ENCODE measurements around the gene LYZL6. TPM values are rescaled to one million over a fixed set of nuclear protein-coding genes. Genes with fewer than 3 reads are reported as not detected.

The LYZL6 gene
- total and polyA plus RNA-seq, 4 donors: not detected

GRCh38 chr17:35891269-35891668 is 52.2 kb downstream of the LYZL6 start:
- no peak overlapping the region for H3K9ac ChIP-seq (ENCODE audit: insufficient read depth in 1 of 2, low read length in 2 of 2)
- ATAC-seq (ENCODE audit: insufficient read depth, low FRiP score) (no peak), DNase-seq (no peak)
- H3K36me3 ChIP-seq (ENCODE audit: control insufficient read depth in 4 of 4, insufficient read depth in 4 of 4, low read length in 4 of 4): no peaks in the 10 kb centered on the region
- no peak for TF ChIP-seq CTCF (IDR thresholded peaks at IDR 0.05; ENCODE audit: control extremely low read depth, extremely low read depth)
- no peak overlapping the region for H3K27ac ChIP-seq (ENCODE audit: low read depth in 1 of 2, low read length in 1 of 2)
- WGBS, 2 donors: 81 to 83% methylated on average over 4 of the region's 4 CpGs
- H3K9me3 ChIP-seq (ENCODE audit: control insufficient read depth in 4 of 4, insufficient read depth in 3 of 4, low read length in 3 of 4): no peaks in the 10 kb centered on the region
- H3K4me1 ChIP-seq (ENCODE audit: control insufficient read depth in 5 of 5, insufficient read depth in 5 of 5, low read length in 5 of 5): peaks cover 0 to 11% (median 4%) of the 10 kb centered on the region in 5 donors
- H3K4me3 ChIP-seq: no peak overlapping the region
- no peaks in the 10 kb centered on the region for H3K27me3 ChIP-seq (ENCODE audit: control insufficient read depth in 3 of 3, insufficient read depth in 3 of 3, low read length in 2 of 3)

GRCh38 chr17:35890774-35891155 is 52.7 kb downstream of the LYZL6 start:
- Histone ChIP-seq H3K36me3 (ENCODE audit: control insufficient read depth in 4 of 4, insufficient read depth in 4 of 4, low read length in 4 of 4) (no peaks in the 10 kb centered on the region), H3K9me3 (ENCODE audit: control insufficient read depth in 4 of 4, insufficient read depth in 3 of 4, low read length in 3 of 4) (no peaks in the 10 kb centered on the region), H3K27ac (ENCODE audit: low read depth in 1 of 2, low read length in 1 of 2) (no peak overlapping the region), H3K27me3 (ENCODE audit: control insufficient read depth in 3 of 3, insufficient read depth in 3 of 3, low read length in 2 of 3) (no peaks in the 10 kb centered on the region), H3K9ac (ENCODE audit: insufficient read depth in 1 of 2, low read length in 2 of 2) (no peak overlapping the region), H3K4me3 (no peak overlapping the region), H3K4me1 (ENCODE audit: control insufficient read depth in 5 of 5, insufficient read depth in 5 of 5, low read length in 5 of 5) (peaks cover 0 to 11% (median 4%) of the 10 kb centered on the region in 5 donors)
- peak; percentile 19 for ATAC-seq (ENCODE audit: insufficient read depth, low FRiP score)
- WGBS, 2 donors: 71 to 74% methylated on average over 4 of the region's 4 CpGs
- DNase-seq: no peak
- no peak for TF ChIP-seq CTCF (IDR thresholded peaks at IDR 0.05; ENCODE audit: control extremely low read depth, extremely low read depth)

- Histone ChIP-seq H3K4me1 (ENCODE audit: control insufficient read depth in 5 of 5, insufficient read depth in 5 of 5, low read length in 5 of 5) (peaks cover 0 to 11% (median 4%) of the 10 kb centered on the region in 5 donors), H3K9me3 (ENCODE audit: control insufficient read depth in 4 of 4, insufficient read depth in 3 of 4, low read length in 3 of 4) (no peaks in the 10 kb centered on the region), H3K4me3 (no peak overlapping the region), H3K36me3 (ENCODE audit: control insufficient read depth in 4 of 4, insufficient read depth in 4 of 4, low read length in 4 of 4) (no peaks in the 10 kb centered on the region), H3K9ac (ENCODE audit: insufficient read depth in 1 of 2, low read length in 2 of 2) (no peak overlapping the region), H3K27me3 (ENCODE audit: control insufficient read depth in 3 of 3, insufficient read depth in 3 of 3, low read length in 2 of 3) (no peaks in the 10 kb centered on the region), H3K27ac (ENCODE audit: low read depth in 1 of 2, low read length in 1 of 2) (peak overlapping the region in 1 of 2 donors; percentile 52)
- no peak for TF ChIP-seq CTCF (IDR thresholded peaks at IDR 0.05; ENCODE audit: control extremely low read depth, extremely low read depth)
- DNase-seq: peak; percentile 85 to 94 (median 94)
- WGBS, 2 donors: 78 to 89% methylated on average over 2 of the region's 2 CpGs
- ATAC-seq (ENCODE audit: insufficient read depth, low FRiP score): no peak
Observed at GRCh38 chr17:35889818-35890773, 53.4 kb downstream of the LYZL6 start.

Measured in lung (tissue), 12 donors.